Stimulated activated CD8-positive, alpha-beta memory T cell treated with anti-CD3 and anti-CD28 coated beads, Interleukin-12 subunit alpha, Interleukin-12 subunit beta, amount 100 ng/mL, for 24 hours (primary cell): ENCODE data around the gene C9orf78.

ENCODE experiments used
- DNase-seq: peaks from one replicate; pipeline ENCODE4 v3.0.0-alpha.2; 2020; ENCODE audit errors: extremely low read depth

The C9orf78 gene

GRCh38 chr9:129845373-129845772 lies 10.3 kb upstream of the C9orf78 start:
- DNase-seq: no peak

- DNase-seq: no peak
These were observed 6.0 kb upstream of the C9orf78 start for GRCh38 chr9:129841071-129841470.

GRCh38 chr9:129840034-129840433 lies 5.0 kb upstream of the C9orf78 start:
- no peak for DNase-seq

- no peak for DNase-seq
These were observed 4.4 kb upstream of the C9orf78 start for GRCh38 chr9:129839324-129840023.

DNA sequence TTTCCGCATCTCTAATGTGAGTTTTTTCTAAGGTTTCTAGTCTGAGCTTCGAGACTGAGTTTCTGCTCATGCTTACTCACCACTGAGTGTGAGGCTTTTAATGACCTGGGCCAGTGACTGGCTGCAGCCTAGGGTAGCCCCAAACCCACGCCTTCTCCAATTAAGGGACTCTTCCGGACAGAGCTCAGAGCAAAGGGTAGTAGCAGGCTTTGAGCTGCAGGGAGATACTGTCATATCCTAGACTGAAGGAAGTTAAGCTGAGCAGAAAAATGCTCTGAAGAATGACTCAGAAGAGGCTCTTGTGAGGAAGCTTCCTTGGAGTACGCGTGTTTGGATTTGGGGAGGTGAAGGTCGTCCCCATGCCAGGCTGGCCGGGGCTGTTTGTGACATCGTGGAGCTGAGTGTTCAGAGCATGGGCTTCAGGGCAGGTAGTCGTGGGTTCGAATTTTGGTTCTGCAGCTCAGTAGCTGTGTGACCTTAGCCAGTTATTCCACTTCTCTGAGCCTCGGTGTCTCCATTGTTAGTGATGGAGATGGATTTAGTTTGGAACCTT lies 3.7 kb upstream of the C9orf78 start:
- DNase-seq: no peak

- no peak for DNase-seq
These were observed 1.4 kb upstream of the C9orf78 start for GRCh38 chr9:129836311-129837007.

GRCh38 chr9:129835860-129836223 lies 767 bp upstream of the C9orf78 start:
- no peak for DNase-seq

GRCh38 chr9:129834489-129835127 lies 467 bp downstream of the C9orf78 start:
- DNase-seq: no peak

- DNase-seq: no peak
These were observed 2.1 kb downstream of the C9orf78 start for GRCh38 chr9:129832982-129833381.

DNA sequence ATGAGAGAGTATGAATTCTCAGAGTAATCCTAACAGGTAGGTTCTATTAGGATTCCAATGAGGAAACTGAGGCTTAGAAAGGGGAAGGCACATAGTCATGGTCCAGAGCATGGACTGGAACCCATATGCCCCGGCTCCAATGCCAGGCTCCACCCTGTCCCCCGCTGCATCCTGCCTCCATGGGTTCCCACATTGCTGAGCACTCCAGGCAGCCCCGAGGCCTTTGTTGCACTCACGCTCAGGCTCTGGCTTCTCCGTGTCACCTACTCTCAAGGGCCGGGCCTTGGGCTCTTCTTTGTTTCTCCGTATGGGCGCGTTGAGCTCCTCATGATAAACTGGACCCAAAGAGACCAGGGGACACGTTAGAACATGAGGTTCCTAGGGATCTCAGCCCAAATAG lies 6.1 kb downstream of the C9orf78 start:
- DNase-seq: no peak

DNA sequence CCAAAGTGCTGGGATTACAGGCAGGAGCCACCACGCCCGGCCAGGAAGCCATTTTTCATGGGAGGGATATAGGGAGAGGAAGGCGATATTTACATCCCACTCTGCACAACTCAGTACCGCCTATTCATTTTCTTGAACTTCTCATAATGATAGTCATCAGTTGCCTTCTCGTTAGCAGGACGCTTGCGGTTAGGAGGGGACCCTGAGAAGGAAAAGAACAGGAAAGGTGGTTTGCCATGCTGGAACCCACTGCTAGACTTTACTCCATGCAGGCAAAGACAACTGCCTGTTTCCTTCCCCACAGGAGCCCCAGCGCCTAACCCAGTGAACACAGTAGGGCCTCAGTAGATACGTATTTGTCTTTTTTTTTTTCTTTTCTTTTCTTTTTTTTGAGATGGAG lies 7.0 kb downstream of the C9orf78 start:
- no peak for DNase-seq

GRCh38 chr9:129826759-129827158 lies 8.3 kb downstream of the C9orf78 start:
- no peak for DNase-seq

GRCh38 chr9:129826344-129826743 lies 8.7 kb downstream of the C9orf78 start:
- no peak for DNase-seq

GRCh38 chr9:129823935-129824601 lies 11.0 kb downstream of the C9orf78 start, which contains the start of gene TOR1A:
Gene TOR1A (minus strand): TSS chr9:129824136. CDS start chr9:129824085, 51 bp downstream.
- peak; percentile 81 for DNase-seq

GRCh38 chr9:129823542-129823934 lies 11.5 kb downstream of the C9orf78 start:
- no peak for DNase-seq

- DNase-seq: no peak
These were observed 12.1 kb downstream of the C9orf78 start for GRCh38 chr9:129822898-129823541.

DNA sequence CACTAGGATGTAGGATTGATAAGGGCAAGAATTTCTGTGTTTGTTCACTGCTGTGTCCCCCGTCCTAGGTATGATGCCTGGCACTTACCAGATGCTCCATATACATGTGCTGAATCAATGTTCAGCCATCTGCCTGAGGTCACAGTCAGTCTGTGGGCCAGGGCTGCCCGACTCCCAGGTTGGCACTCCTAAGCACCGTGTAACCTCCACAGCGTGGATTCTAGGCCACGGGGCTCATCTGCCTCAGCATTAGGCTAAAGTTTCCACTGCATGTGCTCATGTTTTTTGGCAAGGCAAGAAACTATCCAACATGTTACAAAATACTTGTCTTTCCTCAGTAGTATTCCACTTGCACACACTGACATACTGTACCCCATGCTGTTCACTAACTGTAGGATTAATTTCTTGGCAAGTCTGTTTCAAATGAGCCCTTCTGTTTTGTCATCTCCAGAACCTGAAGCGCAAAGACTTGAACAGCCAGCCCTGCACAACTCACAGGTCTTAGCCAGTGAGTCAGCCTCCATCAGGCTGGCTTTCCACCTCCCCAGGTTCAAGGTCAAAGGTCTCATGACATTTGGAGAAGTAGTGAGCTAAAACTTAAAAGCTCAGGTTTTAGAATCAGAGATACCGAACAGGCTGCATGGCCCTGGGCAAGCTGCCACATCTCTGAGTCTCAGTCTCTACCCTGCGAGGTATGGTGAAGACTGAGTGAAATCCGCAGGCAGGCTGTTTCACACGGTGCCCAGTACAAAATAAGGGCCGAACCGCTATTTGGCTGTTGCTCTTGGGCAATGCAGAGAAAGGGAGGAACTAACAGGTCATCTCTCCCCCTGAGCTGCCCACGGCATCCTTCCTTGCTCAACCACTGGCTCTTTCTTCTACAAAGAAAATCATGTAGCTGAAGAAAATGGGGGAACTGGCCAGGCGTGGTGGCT lies 18.3 kb downstream of the C9orf78 start:
- no peak for DNase-seq

GRCh38 chr9:129815278-129815677 lies 19.8 kb downstream of the C9orf78 start:
- DNase-seq: no peak

- no peak for DNase-seq
These were observed 20.4 kb downstream of the C9orf78 start for GRCh38 chr9:129814432-129815223.

DNA sequence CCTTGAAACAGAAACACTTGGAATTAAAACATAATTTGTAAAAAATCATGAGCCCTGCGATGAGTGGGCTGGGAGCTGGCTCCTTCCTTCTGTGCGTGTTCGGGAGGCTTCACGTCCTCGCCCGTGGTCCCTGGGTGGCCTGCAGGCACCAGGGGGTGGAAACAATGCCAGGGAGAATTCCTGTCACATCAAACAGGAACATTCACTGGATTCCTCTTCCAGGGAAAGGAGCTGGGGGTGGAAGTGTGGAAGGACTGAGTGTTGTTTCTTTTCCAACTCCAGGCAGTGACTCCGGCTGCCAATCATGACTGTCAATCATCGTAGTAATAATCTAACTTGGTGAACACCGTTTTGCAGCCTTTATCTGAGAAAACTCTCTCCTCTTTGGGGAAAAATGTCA lies 21.4 kb downstream of the C9orf78 start:
- no peak for DNase-seq
